GM19324 (cell line): ENCODE measurements around the gene SETD2.

Experiments
- ATAC-seq: cut with Tn5 transposase; IDR thresholded peaks from one replicate; pipeline ENCODE4 v1.9.1; 2021; ENCODE audit warnings: mild to moderate bottlenecking, moderate library complexity; ENCODE audit not compliant: unreplicated experiment, low FRiP score

The SETD2 gene

GRCh38 chr3:47011371-47011770 lies 152.5 kb downstream of the SETD2 start:
- no peak for ATAC-seq

GRCh38 chr3:47010910-47011309 lies 153.0 kb downstream of the SETD2 start:
- no peak for ATAC-seq

- ATAC-seq = no peak
Measured at GRCh38 chr3:47010111-47010712, 153.7 kb downstream of the SETD2 start.

- peak; percentile 67 for ATAC-seq
Measured at GRCh38 chr3:47009225-47010110, 154.4 kb downstream of the SETD2 start.

- no peak for ATAC-seq
Measured at GRCh38 chr3:47008851-47009224, 155.1 kb downstream of the SETD2 start.

GRCh38 chr3:47008234-47008796 lies 155.6 kb downstream of the SETD2 start:
- no peak for ATAC-seq

GRCh38 chr3:47007482-47008233 lies 156.3 kb downstream of the SETD2 start:
- no peak for ATAC-seq

- no peak for ATAC-seq
Measured at GRCh38 chr3:47007001-47007400, 156.9 kb downstream of the SETD2 start.

- no peak for ATAC-seq
Measured at GRCh38 chr3:47006145-47006651, 157.7 kb downstream of the SETD2 start.

GRCh38 chr3:47005212-47006144 lies 158.4 kb downstream of the SETD2 start:
- ATAC-seq = no peak

- no peak for ATAC-seq
Measured at GRCh38 chr3:47004369-47005211, 159.3 kb downstream of the SETD2 start.

GRCh38 chr3:47003461-47004368 lies 160.2 kb downstream of the SETD2 start:
- no peak for ATAC-seq

GRCh38 chr3:47003056-47003410 lies 160.9 kb downstream of the SETD2 start:
- ATAC-seq = no peak

- no peak for ATAC-seq
Measured at GRCh38 chr3:47002171-47003055, 161.5 kb downstream of the SETD2 start.

GRCh38 chr3:47001731-47002170 lies 162.2 kb downstream of the SETD2 start:
- no peak for ATAC-seq

- ATAC-seq = no peak
Measured at GRCh38 chr3:47000922-47001730, 162.8 kb downstream of the SETD2 start.
